ENCODE results near the gene MARK3.

The MARK3 gene

GRCh38 chr14:103395244-103395643 is 10.0 kb downstream of the MARK3 start:
- no peak for DNase-seq (ENCODE audit: low spot score)

- no peak for DNase-seq (ENCODE audit: low spot score)
Observed at GRCh38 chr14:103396463-103396862, 11.2 kb downstream of the MARK3 start.

- DNase-seq (ENCODE audit: low spot score): no peak
Observed at GRCh38 chr14:103398427-103399195, 13.4 kb downstream of the MARK3 start.

- no peak for DNase-seq (ENCODE audit: low spot score)
Observed at GRCh38 chr14:103400537-103400936, 15.3 kb downstream of the MARK3 start.

GRCh38 chr14:103401223-103402214 is 16.3 kb downstream of the MARK3 start:
- no peak for DNase-seq (ENCODE audit: low spot score)

- no peak for DNase-seq (ENCODE audit: low spot score)
Observed at GRCh38 chr14:103402695-103403094, 17.5 kb downstream of the MARK3 start.

- DNase-seq (ENCODE audit: low spot score): no peak
Observed at GRCh38 chr14:103404032-103404918, 19.1 kb downstream of the MARK3 start.

GRCh38 chr14:103404920-103405319 is 19.7 kb downstream of the MARK3 start:
- no peak for DNase-seq (ENCODE audit: low spot score)

- no peak for DNase-seq (ENCODE audit: low spot score)
Observed at GRCh38 chr14:103408491-103409155, 23.4 kb downstream of the MARK3 start.

- no peak for DNase-seq (ENCODE audit: low spot score)
Observed at GRCh38 chr14:103416916-103417315, 31.7 kb downstream of the MARK3 start.

- no peak for DNase-seq (ENCODE audit: low spot score)
Observed at GRCh38 chr14:103418481-103418818, 33.2 kb downstream of the MARK3 start.

- DNase-seq (ENCODE audit: low spot score): no peak
Observed at GRCh38 chr14:103421556-103421955, 36.3 kb downstream of the MARK3 start.

GRCh38 chr14:103423050-103423461 is 37.8 kb downstream of the MARK3 start:
- no peak for DNase-seq (ENCODE audit: low spot score)

GRCh38 chr14:103427485-103428443 is 42.5 kb downstream of the MARK3 start:
- no peak for DNase-seq (ENCODE audit: low spot score)

GRCh38 chr14:103428723-103429556 is 43.7 kb downstream of the MARK3 start:
- DNase-seq (ENCODE audit: low spot score): no peak

GRCh38 chr14:103430358-103430757 is 45.1 kb downstream of the MARK3 start:
- DNase-seq (ENCODE audit: low spot score): no peak

GRCh38 chr14:103432627-103433026 is 47.4 kb downstream of the MARK3 start:
- no peak for DNase-seq (ENCODE audit: low spot score)

GRCh38 chr14:103433916-103434563 is 48.8 kb downstream of the MARK3 start:
- DNase-seq (ENCODE audit: low spot score): no peak
